ENCODE measurements around the gene MMP24.
A peak's percentile ranks its signal among the peaks of the same experiment; 100 is the strongest.

Gene MMP24

GRCh38 chr20:35285806-35286076 is 59.3 kb downstream of the MMP24 start:
- H3K27me3 ChIP-seq (ENCODE audit: control insufficient read depth in 1 of 2, insufficient read depth in 2 of 2, low read length in 2 of 2): no peaks in the 10 kb centered on the region
- H3K4me3 ChIP-seq (ENCODE audit: low read depth in 1 of 2, low read length in 2 of 2): peak overlapping the region in 1 of 2 donors; percentile 76
- H3K4me1 ChIP-seq (ENCODE audit: control insufficient read depth in 1 of 2, insufficient read depth in 2 of 2, low read length in 2 of 2): peaks cover 28 to 31% of the 10 kb centered on the region in 2 donors
- H3K36me3 ChIP-seq (ENCODE audit: control insufficient read depth in 1 of 2, insufficient read depth in 2 of 2, low read length in 2 of 2): peaks cover 3 to 16% of the 10 kb centered on the region in 2 donors
- H3K9ac ChIP-seq (ENCODE audit: low read depth in 1 of 2, low read length in 2 of 2): peak overlapping the region in 1 of 2 donors; percentile 34
- H3K9me3 ChIP-seq (ENCODE audit: control insufficient read depth in 1 of 2, low read length in 2 of 2): no peaks in the 10 kb centered on the region
- H3K27ac ChIP-seq (ENCODE audit: low read depth, low read length): no peak overlapping the region

GRCh38 chr20:35286077-35286898 is 59.8 kb downstream of the MMP24 start:
- Histone ChIP-seq H3K27ac (ENCODE audit: low read depth, low read length) (no peak overlapping the region), H3K27me3 (ENCODE audit: control insufficient read depth in 1 of 2, insufficient read depth in 2 of 2, low read length in 2 of 2) (no peaks in the 10 kb centered on the region), H3K4me1 (ENCODE audit: control insufficient read depth in 1 of 2, insufficient read depth in 2 of 2, low read length in 2 of 2) (peaks cover 28 to 31% of the 10 kb centered on the region in 2 donors), H3K9me3 (ENCODE audit: control insufficient read depth in 1 of 2, low read length in 2 of 2) (no peaks in the 10 kb centered on the region), H3K9ac (ENCODE audit: low read depth in 1 of 2, low read length in 2 of 2) (peak overlapping the region in 1 of 2 donors; percentile 14), H3K36me3 (ENCODE audit: control insufficient read depth in 1 of 2, insufficient read depth in 2 of 2, low read length in 2 of 2) (peaks cover 3 to 12% of the 10 kb centered on the region in 2 donors), H3K4me3 (ENCODE audit: low read depth in 1 of 2, low read length in 2 of 2) (peak overlapping the region in 1 of 2 donors; percentile 76)

DNA sequence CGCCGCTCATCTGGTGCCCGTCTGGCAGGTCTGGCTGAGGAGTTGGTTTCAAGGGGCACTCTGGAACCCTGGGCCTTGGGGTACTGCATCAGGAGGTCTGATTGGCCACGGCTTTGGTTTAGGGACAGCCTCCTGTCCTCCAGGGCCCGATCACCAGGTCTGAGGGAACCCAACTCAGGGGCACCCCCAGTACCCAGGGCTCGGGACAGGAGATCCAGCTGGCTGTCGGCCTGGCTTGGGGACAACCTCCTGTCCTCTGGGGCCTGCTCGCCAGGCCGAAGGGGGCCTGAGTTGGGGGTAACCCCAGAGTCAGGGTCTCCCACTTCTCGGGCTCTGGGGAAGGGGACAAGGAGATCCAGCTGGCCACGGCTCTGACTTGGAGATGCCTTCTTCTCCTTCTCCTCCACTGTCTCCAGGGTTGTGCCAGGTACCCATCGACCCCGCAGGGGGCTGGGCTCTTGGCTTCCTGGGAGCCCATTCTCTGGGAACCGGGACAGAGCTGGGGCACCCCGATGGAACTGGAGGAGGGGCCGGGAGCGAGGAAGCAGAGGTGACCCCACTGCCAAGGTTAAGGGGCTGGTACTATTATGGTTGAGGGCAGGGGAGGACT is 60.5 kb downstream of the MMP24 start:
- no peaks in the 10 kb centered on the region for H3K27me3 ChIP-seq (ENCODE audit: control insufficient read depth in 1 of 2, insufficient read depth in 2 of 2, low read length in 2 of 2)
- H3K4me1 ChIP-seq (ENCODE audit: control insufficient read depth in 1 of 2, insufficient read depth in 2 of 2, low read length in 2 of 2): peaks cover 28 to 31% of the 10 kb centered on the region in 2 donors
- H3K9ac ChIP-seq (ENCODE audit: low read depth in 1 of 2, low read length in 2 of 2): no peak overlapping the region
- no peak overlapping the region for H3K4me3 ChIP-seq (ENCODE audit: low read depth in 1 of 2, low read length in 2 of 2)
- H3K36me3 ChIP-seq (ENCODE audit: control insufficient read depth in 1 of 2, insufficient read depth in 2 of 2, low read length in 2 of 2): peaks cover 3 to 7% of the 10 kb centered on the region in 2 donors
- H3K9me3 ChIP-seq (ENCODE audit: control insufficient read depth in 1 of 2, low read length in 2 of 2): no peaks in the 10 kb centered on the region
- no peak overlapping the region for H3K27ac ChIP-seq (ENCODE audit: low read depth, low read length)

GRCh38 chr20:35287509-35288324 is 61.2 kb downstream of the MMP24 start:
- Histone ChIP-seq H3K4me1 (ENCODE audit: control insufficient read depth in 1 of 2, insufficient read depth in 2 of 2, low read length in 2 of 2) (peaks cover 26 to 28% of the 10 kb centered on the region in 2 donors), H3K27me3 (ENCODE audit: control insufficient read depth in 1 of 2, insufficient read depth in 2 of 2, low read length in 2 of 2) (no peaks in the 10 kb centered on the region), H3K27ac (ENCODE audit: low read depth, low read length) (no peak overlapping the region), H3K9me3 (ENCODE audit: control insufficient read depth in 1 of 2, low read length in 2 of 2) (no peaks in the 10 kb centered on the region), H3K9ac (ENCODE audit: low read depth in 1 of 2, low read length in 2 of 2) (no peak overlapping the region), H3K36me3 (ENCODE audit: control insufficient read depth in 1 of 2, insufficient read depth in 2 of 2, low read length in 2 of 2) (peaks cover 0 to 4% of the 10 kb centered on the region in 2 donors), H3K4me3 (ENCODE audit: low read depth in 1 of 2, low read length in 2 of 2) (no peak overlapping the region)

- H3K9me3 ChIP-seq (ENCODE audit: control insufficient read depth in 1 of 2, low read length in 2 of 2): no peaks in the 10 kb centered on the region
- H3K27me3 ChIP-seq (ENCODE audit: control insufficient read depth in 1 of 2, insufficient read depth in 2 of 2, low read length in 2 of 2): no peaks in the 10 kb centered on the region
- peaks cover 0 to under 1% of the 10 kb centered on the region in 2 donors for H3K36me3 ChIP-seq (ENCODE audit: control insufficient read depth in 1 of 2, insufficient read depth in 2 of 2, low read length in 2 of 2)
- H3K4me3 ChIP-seq (ENCODE audit: low read depth in 1 of 2, low read length in 2 of 2): no peak overlapping the region
- no peak overlapping the region for H3K27ac ChIP-seq (ENCODE audit: low read depth, low read length)
- H3K4me1 ChIP-seq (ENCODE audit: control insufficient read depth in 1 of 2, insufficient read depth in 2 of 2, low read length in 2 of 2): peaks cover 22 to 24% of the 10 kb centered on the region in 2 donors
- H3K9ac ChIP-seq (ENCODE audit: low read depth in 1 of 2, low read length in 2 of 2): no peak overlapping the region
Observed at GRCh38 chr20:35288325-35289060, 62.0 kb downstream of the MMP24 start.

DNA sequence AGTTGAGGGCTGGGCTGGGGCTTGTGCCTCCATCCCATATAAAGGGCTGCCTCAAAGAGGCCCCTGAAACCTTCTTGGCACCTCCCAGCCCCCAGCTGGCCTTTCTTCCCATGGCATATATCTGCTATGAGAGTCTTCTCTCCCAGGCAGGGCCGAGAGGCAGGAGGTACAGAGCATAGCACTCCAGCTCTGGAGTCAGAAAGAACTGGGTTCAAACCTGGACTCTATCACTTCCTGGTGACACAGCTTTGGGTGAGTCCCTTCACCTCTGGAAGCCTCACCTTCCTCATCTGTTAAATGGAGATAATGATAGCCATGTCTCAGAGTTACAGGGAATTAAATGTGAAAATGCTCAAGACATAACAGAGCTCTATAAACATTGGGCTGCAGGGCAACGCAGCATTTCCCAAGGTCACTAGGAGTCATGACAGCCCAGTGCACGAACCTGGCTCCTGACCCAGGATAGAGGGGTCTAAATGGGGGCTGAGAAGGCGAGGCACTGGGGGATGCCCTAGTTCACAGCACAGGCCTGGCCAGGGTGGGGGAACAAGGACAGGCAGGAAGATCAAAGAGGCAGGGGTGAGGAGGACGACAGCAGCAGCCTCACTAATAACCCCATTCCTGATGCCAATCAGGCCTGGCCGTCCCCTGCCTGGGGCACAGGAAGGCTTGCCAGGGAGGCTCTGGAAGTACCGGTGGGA is 63.8 kb downstream of the MMP24 start:
- no peaks in the 10 kb centered on the region for H3K36me3 ChIP-seq (ENCODE audit: control insufficient read depth in 1 of 2, insufficient read depth in 2 of 2, low read length in 2 of 2)
- H3K27me3 ChIP-seq (ENCODE audit: control insufficient read depth in 1 of 2, insufficient read depth in 2 of 2, low read length in 2 of 2): no peaks in the 10 kb centered on the region
- H3K4me1 ChIP-seq (ENCODE audit: control insufficient read depth in 1 of 2, insufficient read depth in 2 of 2, low read length in 2 of 2): peaks cover 12 to 14% of the 10 kb centered on the region in 2 donors
- H3K4me3 ChIP-seq (ENCODE audit: low read depth in 1 of 2, low read length in 2 of 2): no peak overlapping the region
- H3K27ac ChIP-seq (ENCODE audit: low read depth, low read length): no peak overlapping the region
- H3K9ac ChIP-seq (ENCODE audit: low read depth in 1 of 2, low read length in 2 of 2): no peak overlapping the region
- no peaks in the 10 kb centered on the region for H3K9me3 ChIP-seq (ENCODE audit: control insufficient read depth in 1 of 2, low read length in 2 of 2)

DNA sequence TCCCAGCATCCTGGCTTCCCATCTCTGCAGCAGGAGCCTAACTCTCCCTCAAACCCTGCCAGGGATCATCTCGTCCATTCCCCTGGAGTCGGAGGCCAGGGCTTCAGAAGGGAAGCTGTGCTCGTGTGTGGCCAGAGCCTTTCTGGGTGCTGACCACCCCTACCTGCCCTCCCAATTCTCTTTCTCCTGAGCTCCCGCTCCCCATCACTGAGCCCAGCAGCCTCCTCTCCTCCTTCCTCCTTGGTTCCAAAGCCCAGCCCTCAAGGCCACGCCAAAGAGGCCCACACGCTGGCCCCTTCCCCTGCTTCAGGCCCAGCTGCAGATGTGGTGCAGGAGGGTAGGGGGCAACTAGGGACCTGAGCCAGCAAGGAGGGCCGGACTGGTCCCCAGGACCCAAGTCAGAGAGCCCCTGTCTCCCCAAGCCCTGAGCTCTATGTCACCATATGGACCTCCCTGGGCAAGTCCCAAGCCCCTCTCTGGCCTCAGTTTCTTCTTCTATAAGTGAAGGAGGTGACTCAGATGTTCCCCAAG is 64.5 kb downstream of the MMP24 start:
- H3K9me3 ChIP-seq (ENCODE audit: control insufficient read depth in 1 of 2, low read length in 2 of 2): no peaks in the 10 kb centered on the region
- no peaks in the 10 kb centered on the region for H3K27me3 ChIP-seq (ENCODE audit: control insufficient read depth in 1 of 2, insufficient read depth in 2 of 2, low read length in 2 of 2)
- peaks cover 6 to 8% of the 10 kb centered on the region in 2 donors for H3K4me1 ChIP-seq (ENCODE audit: control insufficient read depth in 1 of 2, insufficient read depth in 2 of 2, low read length in 2 of 2)
- H3K27ac ChIP-seq (ENCODE audit: low read depth, low read length): no peak overlapping the region
- H3K9ac ChIP-seq (ENCODE audit: low read depth in 1 of 2, low read length in 2 of 2): no peak overlapping the region
- no peak overlapping the region for H3K4me3 ChIP-seq (ENCODE audit: low read depth in 1 of 2, low read length in 2 of 2)
- no peaks in the 10 kb centered on the region for H3K36me3 ChIP-seq (ENCODE audit: control insufficient read depth in 1 of 2, insufficient read depth in 2 of 2, low read length in 2 of 2)

- no peak within 1 kb of the TSS for H3K4me3 ChIP-seq (ENCODE audit: low read depth in 1 of 2, low read length in 2 of 2)
- no peaks in the 10 kb centered on the region for H3K9me3 ChIP-seq (ENCODE audit: control insufficient read depth in 1 of 2, low read length in 2 of 2)
- peaks cover 0 to under 1% of the 10 kb centered on the region in 2 donors for H3K27me3 ChIP-seq (ENCODE audit: control insufficient read depth in 1 of 2, insufficient read depth in 2 of 2, low read length in 2 of 2)
- H3K4me1 ChIP-seq (ENCODE audit: control insufficient read depth in 1 of 2, insufficient read depth in 2 of 2, low read length in 2 of 2): no peaks in the 10 kb centered on the region
- no peak within 1 kb of the TSS for H3K9ac ChIP-seq (ENCODE audit: low read depth in 1 of 2, low read length in 2 of 2)
- H3K27ac ChIP-seq (ENCODE audit: low read depth, low read length): no peak within 1 kb of the TSS
- H3K36me3 ChIP-seq (ENCODE audit: control insufficient read depth in 1 of 2, insufficient read depth in 2 of 2, low read length in 2 of 2): no peaks in the 10 kb centered on the region
Observed at GRCh38 chr20:35291654-35292503, 65.4 kb downstream of the MMP24 start, which contains the start of gene FAM83C. TSS of gene FAM83C (minus strand) at chr20:35292425. CDS start at chr20:35292304, 121 bp downstream.

Data from duodenal mucosa (tissue), 2 donors.